ENCODE measurements around the gene MRS2.

The MRS2 gene

GRCh38 chr6:24430086-24430485, 27.4 kb downstream of the MRS2 start:
- H3K4me3 ChIP-seq (ENCODE audit: low read length in 2 of 2) = no peak overlapping the region
- H3K9me3 ChIP-seq (ENCODE audit: control insufficient read depth in 2 of 2, low read length in 2 of 2) = no peaks in the 10 kb centered on the region
- H3K9ac ChIP-seq (ENCODE audit: low read depth in 1 of 2, low read length in 2 of 2) = no peak overlapping the region

DNA sequence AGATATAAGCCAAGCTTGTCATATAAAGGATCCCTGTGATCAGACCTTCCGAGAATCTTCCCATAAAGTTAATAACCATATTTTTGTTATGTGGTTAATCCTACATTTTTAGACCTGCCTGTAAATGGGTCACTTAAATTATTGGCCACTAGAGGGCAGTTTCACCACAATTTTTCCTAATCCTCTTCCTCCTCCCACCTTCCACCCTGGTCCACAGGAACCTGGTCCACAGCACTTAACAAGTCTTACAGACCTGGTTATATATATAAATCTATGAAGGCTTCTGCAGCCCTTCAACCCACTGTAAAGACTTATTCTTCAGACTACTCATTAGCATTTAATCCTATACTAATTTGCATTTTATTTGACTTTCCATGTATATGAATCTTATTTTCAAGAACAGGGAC, 28.3 kb downstream of the MRS2 start:
- Histone ChIP-seq H3K4me1 (ENCODE audit: control insufficient read depth in 2 of 2, insufficient read depth in 2 of 2, low read length in 2 of 2) (no peaks in the 10 kb centered on the region), H3K4me3 (ENCODE audit: low read length in 2 of 2) (no peak overlapping the region), H3K36me3 (ENCODE audit: control insufficient read depth in 2 of 2, insufficient read depth in 2 of 2, low read length in 2 of 2) (peaks cover 3 to 4% of the 10 kb centered on the region in 2 donors), H3K9ac (ENCODE audit: low read depth in 1 of 2, low read length in 2 of 2) (no peak overlapping the region), H3K27me3 (ENCODE audit: control insufficient read depth in 2 of 2, insufficient read depth in 2 of 2, low read length in 2 of 2) (no peaks in the 10 kb centered on the region), H3K27ac (ENCODE audit: low read depth in 2 of 2, low read length in 2 of 2) (no peak overlapping the region), H3K9me3 (ENCODE audit: control insufficient read depth in 2 of 2, low read length in 2 of 2) (no peaks in the 10 kb centered on the region)

More at GRCh38 chr6:24430086-24430485, 27.4 kb downstream of the MRS2 start:
- H3K4me1 ChIP-seq (ENCODE audit: control insufficient read depth in 2 of 2, insufficient read depth in 2 of 2, low read length in 2 of 2) = no peaks in the 10 kb centered on the region
- peaks cover 8 to 10% of the 10 kb centered on the region in 2 donors for H3K36me3 ChIP-seq (ENCODE audit: control insufficient read depth in 2 of 2, insufficient read depth in 2 of 2, low read length in 2 of 2)
- no peak overlapping the region for H3K27ac ChIP-seq (ENCODE audit: low read depth in 2 of 2, low read length in 2 of 2)
- H3K27me3 ChIP-seq (ENCODE audit: control insufficient read depth in 2 of 2, insufficient read depth in 2 of 2, low read length in 2 of 2) = no peaks in the 10 kb centered on the region

DNA sequence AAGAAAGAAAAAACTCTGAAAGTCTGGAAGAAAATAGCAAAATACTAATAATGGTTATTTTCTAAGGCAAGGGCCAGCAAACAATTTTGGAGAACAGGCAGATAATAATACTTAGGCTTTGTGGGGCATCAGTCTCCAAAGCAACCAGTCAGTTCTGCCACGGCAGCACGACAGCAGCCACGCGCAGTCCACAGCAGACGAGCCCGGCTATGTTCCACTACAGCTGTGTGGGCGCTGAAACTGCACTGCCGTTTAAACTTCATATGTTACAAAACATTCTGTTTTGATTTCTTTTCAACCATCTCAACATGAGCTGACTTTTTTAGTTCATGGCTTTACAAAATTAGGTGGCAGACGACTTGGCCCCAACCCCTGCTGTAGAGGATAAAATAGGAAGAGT, 29.9 kb downstream of the MRS2 start:
- no peaks in the 10 kb centered on the region for H3K4me1 ChIP-seq (ENCODE audit: control insufficient read depth in 2 of 2, insufficient read depth in 2 of 2, low read length in 2 of 2)
- peaks cover 3 to 4% of the 10 kb centered on the region in 2 donors for H3K36me3 ChIP-seq (ENCODE audit: control insufficient read depth in 2 of 2, insufficient read depth in 2 of 2, low read length in 2 of 2)
- H3K27ac ChIP-seq (ENCODE audit: low read depth in 2 of 2, low read length in 2 of 2) = no peak overlapping the region
- H3K9me3 ChIP-seq (ENCODE audit: control insufficient read depth in 2 of 2, low read length in 2 of 2) = no peaks in the 10 kb centered on the region
- no peak overlapping the region for H3K9ac ChIP-seq (ENCODE audit: low read depth in 1 of 2, low read length in 2 of 2)
- no peak overlapping the region for H3K4me3 ChIP-seq (ENCODE audit: low read length in 2 of 2)
- no peaks in the 10 kb centered on the region for H3K27me3 ChIP-seq (ENCODE audit: control insufficient read depth in 2 of 2, insufficient read depth in 2 of 2, low read length in 2 of 2)

- Histone ChIP-seq H3K9ac (ENCODE audit: low read depth in 1 of 2, low read length in 2 of 2) (no peak overlapping the region), H3K4me1 (ENCODE audit: control insufficient read depth in 2 of 2, insufficient read depth in 2 of 2, low read length in 2 of 2) (no peaks in the 10 kb centered on the region), H3K9me3 (ENCODE audit: control insufficient read depth in 2 of 2, low read length in 2 of 2) (no peaks in the 10 kb centered on the region), H3K27me3 (ENCODE audit: control insufficient read depth in 2 of 2, insufficient read depth in 2 of 2, low read length in 2 of 2) (no peaks in the 10 kb centered on the region), H3K4me3 (ENCODE audit: low read length in 2 of 2) (no peak overlapping the region), H3K27ac (ENCODE audit: low read depth in 2 of 2, low read length in 2 of 2) (no peak overlapping the region), H3K36me3 (ENCODE audit: control insufficient read depth in 2 of 2, insufficient read depth in 2 of 2, low read length in 2 of 2) (peaks cover 0 to 2% of the 10 kb centered on the region in 2 donors)
Observed at GRCh38 chr6:24436979-24437378, 34.2 kb downstream of the MRS2 start.

GRCh38 chr6:24439858-24440539, 37.3 kb downstream of the MRS2 start:
- Histone ChIP-seq H3K9me3 (ENCODE audit: control insufficient read depth in 2 of 2, low read length in 2 of 2) (no peaks in the 10 kb centered on the region), H3K27ac (ENCODE audit: low read depth in 2 of 2, low read length in 2 of 2) (no peak overlapping the region), H3K9ac (ENCODE audit: low read depth in 1 of 2, low read length in 2 of 2) (no peak overlapping the region), H3K4me3 (ENCODE audit: low read length in 2 of 2) (no peak overlapping the region), H3K4me1 (ENCODE audit: control insufficient read depth in 2 of 2, insufficient read depth in 2 of 2, low read length in 2 of 2) (no peaks in the 10 kb centered on the region), H3K36me3 (ENCODE audit: control insufficient read depth in 2 of 2, insufficient read depth in 2 of 2, low read length in 2 of 2) (peaks cover 0 to 2% of the 10 kb centered on the region in 2 donors), H3K27me3 (ENCODE audit: control insufficient read depth in 2 of 2, insufficient read depth in 2 of 2, low read length in 2 of 2) (no peaks in the 10 kb centered on the region)

- no peak overlapping the region for H3K4me3 ChIP-seq (ENCODE audit: low read length in 2 of 2)
- H3K4me1 ChIP-seq (ENCODE audit: control insufficient read depth in 2 of 2, insufficient read depth in 2 of 2, low read length in 2 of 2) = no peaks in the 10 kb centered on the region
- no peaks in the 10 kb centered on the region for H3K9me3 ChIP-seq (ENCODE audit: control insufficient read depth in 2 of 2, low read length in 2 of 2)
- no peak overlapping the region for H3K27ac ChIP-seq (ENCODE audit: low read depth in 2 of 2, low read length in 2 of 2)
- no peaks in the 10 kb centered on the region for H3K27me3 ChIP-seq (ENCODE audit: control insufficient read depth in 2 of 2, insufficient read depth in 2 of 2, low read length in 2 of 2)
- H3K36me3 ChIP-seq (ENCODE audit: control insufficient read depth in 2 of 2, insufficient read depth in 2 of 2, low read length in 2 of 2) = peaks cover 0 to 2% of the 10 kb centered on the region in 2 donors
- no peak overlapping the region for H3K9ac ChIP-seq (ENCODE audit: low read depth in 1 of 2, low read length in 2 of 2)
Observed at GRCh38 chr6:24440897-24441598, 38.3 kb downstream of the MRS2 start.

- Histone ChIP-seq H3K9me3 (ENCODE audit: control insufficient read depth in 2 of 2, low read length in 2 of 2) (no peaks in the 10 kb centered on the region), H3K4me3 (ENCODE audit: low read length in 2 of 2) (no peak overlapping the region), H3K27ac (ENCODE audit: low read depth in 2 of 2, low read length in 2 of 2) (no peak overlapping the region), H3K27me3 (ENCODE audit: control insufficient read depth in 2 of 2, insufficient read depth in 2 of 2, low read length in 2 of 2) (no peaks in the 10 kb centered on the region), H3K36me3 (ENCODE audit: control insufficient read depth in 2 of 2, insufficient read depth in 2 of 2, low read length in 2 of 2) (peaks cover 0 to 2% of the 10 kb centered on the region in 2 donors), H3K9ac (ENCODE audit: low read depth in 1 of 2, low read length in 2 of 2) (no peak overlapping the region), H3K4me1 (ENCODE audit: control insufficient read depth in 2 of 2, insufficient read depth in 2 of 2, low read length in 2 of 2) (no peaks in the 10 kb centered on the region)
Observed at GRCh38 chr6:24441599-24441904, 38.8 kb downstream of the MRS2 start.

GRCh38 chr6:24444588-24444987, 41.9 kb downstream of the MRS2 start:
- Histone ChIP-seq H3K4me3 (ENCODE audit: low read length in 2 of 2) (no peak overlapping the region), H3K9ac (ENCODE audit: low read depth in 1 of 2, low read length in 2 of 2) (no peak overlapping the region), H3K27ac (ENCODE audit: low read depth in 2 of 2, low read length in 2 of 2) (no peak overlapping the region), H3K36me3 (ENCODE audit: control insufficient read depth in 2 of 2, insufficient read depth in 2 of 2, low read length in 2 of 2) (no peaks in the 10 kb centered on the region), H3K4me1 (ENCODE audit: control insufficient read depth in 2 of 2, insufficient read depth in 2 of 2, low read length in 2 of 2) (no peaks in the 10 kb centered on the region), H3K27me3 (ENCODE audit: control insufficient read depth in 2 of 2, insufficient read depth in 2 of 2, low read length in 2 of 2) (no peaks in the 10 kb centered on the region), H3K9me3 (ENCODE audit: control insufficient read depth in 2 of 2, low read length in 2 of 2) (no peaks in the 10 kb centered on the region)

DNA sequence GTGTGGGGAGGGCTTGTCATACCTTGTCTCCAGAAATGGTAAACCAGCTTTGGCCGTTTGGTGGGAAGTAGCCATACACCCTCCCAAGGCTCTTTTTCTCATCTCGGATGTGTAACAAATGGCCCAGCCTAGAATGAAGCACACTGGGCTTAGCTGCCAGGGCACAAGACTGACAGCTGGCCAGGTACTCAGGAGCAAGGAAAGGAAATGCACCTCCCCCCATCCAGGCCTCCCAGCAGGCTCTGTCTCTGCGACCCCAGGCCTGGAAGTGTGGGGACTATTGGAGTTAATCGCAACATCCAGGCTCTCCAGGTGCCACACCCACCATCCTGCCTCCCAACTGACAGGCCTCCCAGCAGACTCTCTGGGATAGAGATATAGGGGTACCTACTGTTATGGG, 43.0 kb downstream of the MRS2 start:
- Histone ChIP-seq H3K9me3 (ENCODE audit: control insufficient read depth in 2 of 2, low read length in 2 of 2) (no peaks in the 10 kb centered on the region), H3K27ac (ENCODE audit: low read depth in 2 of 2, low read length in 2 of 2) (no peak overlapping the region), H3K4me1 (ENCODE audit: control insufficient read depth in 2 of 2, insufficient read depth in 2 of 2, low read length in 2 of 2) (no peaks in the 10 kb centered on the region), H3K36me3 (ENCODE audit: control insufficient read depth in 2 of 2, insufficient read depth in 2 of 2, low read length in 2 of 2) (no peaks in the 10 kb centered on the region), H3K27me3 (ENCODE audit: control insufficient read depth in 2 of 2, insufficient read depth in 2 of 2, low read length in 2 of 2) (no peaks in the 10 kb centered on the region), H3K4me3 (ENCODE audit: low read length in 2 of 2) (no peak overlapping the region), H3K9ac (ENCODE audit: low read depth in 1 of 2, low read length in 2 of 2) (no peak overlapping the region)

DNA sequence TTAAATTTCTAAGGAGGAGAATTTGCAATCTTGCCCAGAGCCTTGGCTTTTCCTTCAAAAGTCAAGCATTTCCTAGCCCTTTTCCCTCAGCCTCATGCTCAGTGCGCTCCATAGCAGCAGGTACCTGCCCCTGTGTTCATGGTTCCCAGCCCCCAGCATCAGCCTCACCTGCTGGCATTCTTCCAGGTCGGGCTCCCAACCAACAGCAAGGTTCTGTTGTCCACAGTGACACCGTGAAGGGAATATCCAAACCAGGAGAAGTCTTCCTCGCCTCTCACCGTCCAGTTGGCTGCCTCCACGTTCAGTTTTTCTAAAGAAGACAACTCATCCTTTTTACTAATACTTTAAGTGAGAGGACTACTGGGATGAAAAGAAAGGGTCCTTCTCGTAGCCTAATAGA, 43.9 kb downstream of the MRS2 start:
- H3K27me3 ChIP-seq (ENCODE audit: control insufficient read depth in 2 of 2, insufficient read depth in 2 of 2, low read length in 2 of 2) = no peaks in the 10 kb centered on the region
- no peak overlapping the region for H3K27ac ChIP-seq (ENCODE audit: low read depth in 2 of 2, low read length in 2 of 2)
- H3K9me3 ChIP-seq (ENCODE audit: control insufficient read depth in 2 of 2, low read length in 2 of 2) = no peaks in the 10 kb centered on the region
- no peak overlapping the region for H3K9ac ChIP-seq (ENCODE audit: low read depth in 1 of 2, low read length in 2 of 2)
- no peaks in the 10 kb centered on the region for H3K4me1 ChIP-seq (ENCODE audit: control insufficient read depth in 2 of 2, insufficient read depth in 2 of 2, low read length in 2 of 2)
- no peaks in the 10 kb centered on the region for H3K36me3 ChIP-seq (ENCODE audit: control insufficient read depth in 2 of 2, insufficient read depth in 2 of 2, low read length in 2 of 2)
- no peak overlapping the region for H3K4me3 ChIP-seq (ENCODE audit: low read length in 2 of 2)

Data from mucosa of rectum (tissue), 2 donors.